Trophoblast cell (in vitro differentiated cells and primary cell): ENCODE results near the gene INTS2.

Experiments used
- DNase-seq, 2 donors: peaks; one replicate each; pipeline ENCODE4 v3.0.0-alpha.2; 2016
- H2AFZ ChIP-seq: 2 replicates; pipeline ENCODE4 v1.6.1; 2013; ENCODE audit warnings: low read length, moderate library complexity, mild to moderate bottlenecking; ENCODE audit not compliant: insufficient read depth, poor library complexity
- H2AK5ac ChIP-seq: 2 replicates; pipeline ENCODE4 v1.6.1; 2013; ENCODE audit warnings: mild to moderate bottlenecking, low read length
- H2BK120ac ChIP-seq: 2 replicates; pipeline ENCODE4 v1.6.1; 2013; ENCODE audit warnings: low read length, mild to moderate bottlenecking, moderate library complexity; ENCODE audit not compliant: insufficient read depth, poor library complexity
- H2BK12ac ChIP-seq: 2 replicates; pipeline ENCODE4 v1.6.1; 2013; ENCODE audit warnings: mild to moderate bottlenecking, low read length, moderate library complexity
- H2BK5ac ChIP-seq: 2 replicates; pipeline ENCODE4 v1.6.1; 2013; ENCODE audit warnings: low read length, low read depth, moderate library complexity, mild to moderate bottlenecking; ENCODE audit not compliant: poor library complexity
- H3K14ac ChIP-seq: 2 replicates; pipeline ENCODE4 v1.6.1; 2013; ENCODE audit warnings: mild to moderate bottlenecking, low read length
- H3K18ac ChIP-seq: 2 replicates; pipeline ENCODE4 v1.6.1; 2013; ENCODE audit warnings: mild to moderate bottlenecking, low read length
- H3K23ac ChIP-seq: 2 replicates; pipeline ENCODE4 v1.6.1; 2013; ENCODE audit warnings: low read length
- H3K27ac ChIP-seq: 2 replicates; pipeline ENCODE4 v1.5.1; 2013; ENCODE audit warnings: low read depth, mild to moderate bottlenecking, inconsistent platforms, low read length, moderate library complexity
- H3K27me3 ChIP-seq: 2 replicates; pipeline ENCODE4 v1.6.1; 2013; ENCODE audit warnings: inconsistent platforms, mild to moderate bottlenecking, low read length, moderate library complexity; ENCODE audit not compliant: insufficient read depth
- H3K36me3 ChIP-seq, 2 experiments: 1 replicate in 1 of 2; 2 replicates in 1 of 2; pipeline ENCODE4 v1.6.1; 2013; ENCODE audit warnings: low read length in 2 of 2, mild to moderate bottlenecking in 2 of 2, moderate library complexity in 1 of 2; ENCODE audit not compliant: insufficient read depth in 2 of 2, control insufficient read depth in 1 of 2
- H3K4ac ChIP-seq: 2 replicates; pipeline ENCODE4 v1.6.1; 2013; ENCODE audit warnings: low read depth, mild to moderate bottlenecking, low read length, moderate library complexity
- H3K4me1 ChIP-seq, 2 experiments: 1 replicate in 1 of 2; 2 replicates in 1 of 2; pipeline ENCODE4 v1.6.1; 2013; ENCODE audit warnings: low read length in 2 of 2, mild to moderate bottlenecking in 2 of 2, moderate library complexity in 1 of 2; ENCODE audit not compliant: insufficient read depth in 2 of 2, control insufficient read depth in 1 of 2
- H3K4me2 ChIP-seq: 2 replicates; pipeline ENCODE4 v1.6.1; 2013; ENCODE audit warnings: inconsistent platforms, mild to moderate bottlenecking, low read length, moderate library complexity
- H3K4me3 ChIP-seq: 2 replicates; pipeline ENCODE4 v1.5.1; 2013; ENCODE audit warnings: mild to moderate bottlenecking, low read depth, low read length, inconsistent platforms
- H3K79me1 ChIP-seq: one replicate; pipeline ENCODE4 v1.6.1; 2013; ENCODE audit warnings: low read length
- H3K79me2 ChIP-seq: 2 replicates; pipeline ENCODE4 v1.6.1; 2013; ENCODE audit warnings: low read length, mild to moderate bottlenecking; ENCODE audit not compliant: control insufficient read depth, insufficient read depth, poor library complexity
- H3K9ac ChIP-seq: 2 replicates; pipeline ENCODE4 v1.6.1; 2013; ENCODE audit warnings: mild to moderate bottlenecking, low read length
- H3K9me3 ChIP-seq: 2 replicates; pipeline ENCODE4 v1.6.1; 2013; ENCODE audit warnings: low read depth, mild to moderate bottlenecking, control low read depth, inconsistent platforms, low read length; ENCODE audit not compliant: insufficient read depth
- H4K12ac ChIP-seq: 2 replicates; pipeline ENCODE4 v1.6.1; 2013; ENCODE audit warnings: low read depth, mild to moderate bottlenecking, low read length, moderate library complexity
- H4K8ac ChIP-seq: 2 replicates; pipeline ENCODE4 v1.6.1; 2013; ENCODE audit warnings: low read depth, mild to moderate bottlenecking, low read length, moderate library complexity
- H4K91ac ChIP-seq: one replicate; pipeline ENCODE4 v1.6.1; 2013; ENCODE audit warnings: low read depth, mild to moderate bottlenecking, low read length, moderate library complexity
- WGBS: extraction: QIAGEN DNeasy Blood & Tissue Kit; methylation state at CpG from one replicate; pipeline ENCODE4 v1.1.7; 2013; ENCODE audit warnings: missing lambda C conversion rate; ENCODE audit not compliant: insufficient read length, insufficient coverage; ENCODE audit errors: extremely low coverage; 5-methylcytosine and 5-hydroxymethylcytosine counted together

INTS2 gene

GRCh38 chr17:61832463-61832862, 95.3 kb downstream of the INTS2 start:
- Histone ChIP-seq H3K79me1 (no peaks in the 10 kb centered on the region), H3K27me3 (no peaks in the 10 kb centered on the region), H3K4ac (no peak overlapping the region), H2AK5ac (no peak overlapping the region), H4K91ac (no peak overlapping the region), H3K4me1 (peaks cover 0 to 4% of the 10 kb centered on the region in 2 experiments), H4K8ac (no peak overlapping the region), H3K79me2 (no peaks in the 10 kb centered on the region), H2AFZ (no peak overlapping the region), H3K18ac (no peak overlapping the region), H3K9me3 (no peaks in the 10 kb centered on the region), H3K23ac (no peak overlapping the region), H3K27ac (no peak overlapping the region), H2BK12ac (no peak overlapping the region), H2BK120ac (no peak overlapping the region), H3K9ac (no peak overlapping the region), H4K12ac (no peak overlapping the region), H3K14ac (no peak overlapping the region), H2BK5ac (no peak overlapping the region), H3K4me2 (no peak overlapping the region), H3K4me3 (no peak overlapping the region), H3K36me3 (peaks cover 0 to 2% of the 10 kb centered on the region in 2 experiments)
- WGBS, result no CpG with 5 or more reads among the region's 3 CpGs
- no peak for DNase-seq

GRCh38 chr17:61831099-61831498, 96.7 kb downstream of the INTS2 start:
- H3K27me3 ChIP-seq, result no peaks in the 10 kb centered on the region
- no peak overlapping the region for H3K4me2 ChIP-seq
- H4K91ac ChIP-seq, result no peak overlapping the region
- H3K4me3 ChIP-seq, result no peak overlapping the region
- no peak overlapping the region for H3K4ac ChIP-seq
- H3K18ac ChIP-seq, result no peak overlapping the region
- no peak overlapping the region for H2AFZ ChIP-seq
- peaks cover 0 to 1% of the 10 kb centered on the region in 2 experiments for H3K36me3 ChIP-seq
- no peak overlapping the region for H3K23ac ChIP-seq
- H3K79me2 ChIP-seq, result no peaks in the 10 kb centered on the region
- H3K9me3 ChIP-seq, result no peaks in the 10 kb centered on the region
- H4K8ac ChIP-seq, result no peak overlapping the region
- H4K12ac ChIP-seq, result no peak overlapping the region
- H3K4me1 ChIP-seq, result peaks cover 0 to 4% of the 10 kb centered on the region in 2 experiments
- no peak overlapping the region for H2BK12ac ChIP-seq
- no peak overlapping the region for H3K27ac ChIP-seq
- WGBS, result no CpG with 5 or more reads among the region's 1 CpG
- H2BK5ac ChIP-seq, result no peak overlapping the region
- H3K79me1 ChIP-seq, result no peaks in the 10 kb centered on the region
- DNase-seq, result no peak
- H2AK5ac ChIP-seq, result no peak overlapping the region
- H2BK120ac ChIP-seq, result no peak overlapping the region
- H3K9ac ChIP-seq, result no peak overlapping the region
- no peak overlapping the region for H3K14ac ChIP-seq

GRCh38 chr17:61828694-61829093, 99.1 kb downstream of the INTS2 start:
- Histone ChIP-seq H3K79me2 (no peaks in the 10 kb centered on the region), H2AFZ (no peak overlapping the region), H2AK5ac (no peak overlapping the region), H2BK5ac (no peak overlapping the region), H3K4ac (no peak overlapping the region), H3K14ac (no peak overlapping the region), H4K8ac (no peak overlapping the region), H2BK120ac (no peak overlapping the region), H3K27me3 (no peaks in the 10 kb centered on the region), H2BK12ac (no peak overlapping the region), H3K4me2 (no peak overlapping the region), H3K9ac (no peak overlapping the region), H3K18ac (no peak overlapping the region), H4K12ac (no peak overlapping the region), H3K79me1 (no peaks in the 10 kb centered on the region), H3K27ac (no peak overlapping the region), H3K23ac (no peak overlapping the region), H4K91ac (no peak overlapping the region), H3K4me1 (no peaks in the 10 kb centered on the region), H3K36me3 (peaks cover 0 to 2% of the 10 kb centered on the region in 2 experiments), H3K9me3 (no peaks in the 10 kb centered on the region), H3K4me3 (no peak overlapping the region)
- no peak for DNase-seq
- no CpG with 5 or more reads among the region's 1 CpG for WGBS

- WGBS, result no CpG with 5 or more reads among the region's 8 CpGs
- Histone ChIP-seq H3K14ac (no peak overlapping the region), H3K23ac (no peak overlapping the region)
Measured at GRCh38 chr17:61827649-61828395, 100.0 kb downstream of the INTS2 start.

More at GRCh38 chr17:61827649-61828395, 100.0 kb downstream of the INTS2 start:
- no peak overlapping the region for H2AK5ac ChIP-seq
- no peak overlapping the region for H2AFZ ChIP-seq
- no peak overlapping the region for H3K9ac ChIP-seq
- no peaks in the 10 kb centered on the region for H3K4me1 ChIP-seq
- H4K12ac ChIP-seq, result no peak overlapping the region
- H3K27me3 ChIP-seq, result no peaks in the 10 kb centered on the region
- no peak overlapping the region for H3K4me3 ChIP-seq
- no peaks in the 10 kb centered on the region for H3K9me3 ChIP-seq
- peaks cover 0 to 3% of the 10 kb centered on the region in 2 experiments for H3K36me3 ChIP-seq
- DNase-seq, result no peak
- no peak overlapping the region for H3K4me2 ChIP-seq
- no peak overlapping the region for H3K18ac ChIP-seq
- no peak overlapping the region for H2BK5ac ChIP-seq
- no peak overlapping the region for H4K91ac ChIP-seq
- H3K79me1 ChIP-seq, result no peaks in the 10 kb centered on the region
- no peak overlapping the region for H3K27ac ChIP-seq
- no peaks in the 10 kb centered on the region for H3K79me2 ChIP-seq
- H2BK12ac ChIP-seq, result no peak overlapping the region
- no peak overlapping the region for H3K4ac ChIP-seq
- no peak overlapping the region for H4K8ac ChIP-seq
- H2BK120ac ChIP-seq, result no peak overlapping the region
